ENCODE data around the gene ZDHHC11B. TPM values are rescaled to one million over a fixed set of nuclear protein-coding genes. Genes with fewer than 3 reads are reported as not detected.
"Not testable (repeated sequence)": the region's sequence is repeated elsewhere in the genome, so short reads cannot be mapped to it uniquely, and the experiment has no call there.

ZDHHC11B gene
- total RNA-seq, result under 1 TPM in 1 of 2 experiments, not detected in 1; 0.59 TPM

DNA sequence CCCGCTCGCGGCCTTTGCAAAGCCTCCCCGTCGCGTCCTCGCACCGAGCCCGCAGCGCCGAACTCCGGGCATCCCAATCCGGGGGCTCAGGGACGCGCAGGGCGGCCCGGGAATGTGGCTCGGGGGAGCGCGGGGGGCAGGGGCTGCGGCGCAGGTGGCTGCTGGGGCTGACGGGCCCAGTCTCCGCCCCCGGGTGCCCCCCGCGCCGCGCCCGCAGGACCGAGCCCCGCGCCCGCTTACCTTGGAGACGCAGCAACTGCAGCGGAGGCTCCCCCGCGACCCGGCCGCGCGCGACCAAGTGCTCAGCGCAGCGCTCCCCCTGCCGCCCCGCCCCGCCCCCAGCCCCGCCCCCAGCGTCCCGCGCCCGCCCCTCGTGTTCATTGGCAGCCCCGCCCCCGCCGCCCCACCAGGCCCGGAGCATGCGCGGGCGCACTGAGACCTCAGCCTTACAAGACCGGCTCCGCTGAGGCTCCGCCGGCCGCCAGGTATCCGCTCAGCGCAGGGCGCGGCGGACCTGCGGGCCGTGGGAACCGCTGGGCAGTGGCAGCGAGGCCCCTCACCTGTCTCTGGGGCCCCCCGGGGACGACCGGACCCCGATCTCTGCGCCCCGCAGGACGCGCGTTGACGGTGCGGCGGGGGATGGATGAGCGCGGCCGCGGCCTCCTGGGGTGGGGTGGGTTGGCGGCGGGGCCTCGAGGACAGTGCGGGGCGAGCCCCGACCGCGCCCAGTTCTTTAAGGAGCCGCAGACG lies at the start of gene ZDHHC11B:
TSS of gene ZDHHC11B (minus strand) at position 302 of the 750 bp plus-strand sequence. CDS start 17,810 bp downstream, outside the sequence.
- DNase-seq, result peak; percentile 91
- CTCF ChIA-PET; H3K9me3 Mint-ChIP-seq; POLR2A ChIA-PET; intact Hi-C loops (cut with micrococcal nuclease); H3K36me3 Mint-ChIP-seq (ENCODE audit: low read depth); H3K27me3 Mint-ChIP-seq; H3K27ac Mint-ChIP-seq; H3K4me1 Mint-ChIP-seq (ENCODE audit: low read depth): not testable (repeated sequence)
- peak; percentile 83 for ATAC-seq
- peak within 1 kb of the TSS; percentile 64 for H3K4me3 Mint-ChIP-seq

- ATAC-seq; CTCF ChIA-PET; H3K9me3 Mint-ChIP-seq; H3K27me3 Mint-ChIP-seq; H3K4me3 Mint-ChIP-seq; DNase-seq; H3K4me1 Mint-ChIP-seq (ENCODE audit: low read depth); intact Hi-C loops (cut with micrococcal nuclease); POLR2A ChIA-PET; H3K36me3 Mint-ChIP-seq (ENCODE audit: low read depth); H3K27ac Mint-ChIP-seq: not testable (repeated sequence)
These were observed 49.5 kb upstream of the ZDHHC11B start for GRCh38 chr5:834013-834412.

GRCh38 chr5:828194-828593 lies 43.7 kb upstream of the ZDHHC11B start:
- H3K27me3 Mint-ChIP-seq; H3K27ac Mint-ChIP-seq; POLR2A ChIA-PET; CTCF ChIA-PET; H3K36me3 Mint-ChIP-seq (ENCODE audit: low read depth); H3K4me1 Mint-ChIP-seq (ENCODE audit: low read depth); intact Hi-C loops (cut with micrococcal nuclease); H3K9me3 Mint-ChIP-seq; H3K4me3 Mint-ChIP-seq; DNase-seq; ATAC-seq: not testable (repeated sequence)

- H3K4me3 Mint-ChIP-seq; H3K27ac Mint-ChIP-seq; H3K9me3 Mint-ChIP-seq; DNase-seq; H3K36me3 Mint-ChIP-seq (ENCODE audit: low read depth); H3K27me3 Mint-ChIP-seq; CTCF ChIA-PET; H3K4me1 Mint-ChIP-seq (ENCODE audit: low read depth); POLR2A ChIA-PET; intact Hi-C loops (cut with micrococcal nuclease); ATAC-seq: not testable (repeated sequence)
These were observed 41.0 kb upstream of the ZDHHC11B start for GRCh38 chr5:825544-825943.

- TF ChIP-seq CTCF (IDR thresholded peaks at IDR 0.05), result no peak
- Mint-ChIP-seq H3K27ac (no peak overlapping the region), H3K4me3 (no peak overlapping the region), H3K9me3 (no peaks in the 10 kb centered on the region), H3K27me3 (no peaks in the 10 kb centered on the region), H3K36me3 (ENCODE audit: low read depth) (peaks cover 2% of the 10 kb centered on the region), H3K4me1 (ENCODE audit: low read depth) (no peaks in the 10 kb centered on the region)
- DNase-seq, result no peak
- intact Hi-C loops (cut with micrococcal nuclease), result no loop called here
- ChIA-PET CTCF (no interaction called here), POLR2A (no interaction called here)
- no peak for ATAC-seq
These were observed 37.0 kb upstream of the ZDHHC11B start for GRCh38 chr5:821504-821903.

DNA sequence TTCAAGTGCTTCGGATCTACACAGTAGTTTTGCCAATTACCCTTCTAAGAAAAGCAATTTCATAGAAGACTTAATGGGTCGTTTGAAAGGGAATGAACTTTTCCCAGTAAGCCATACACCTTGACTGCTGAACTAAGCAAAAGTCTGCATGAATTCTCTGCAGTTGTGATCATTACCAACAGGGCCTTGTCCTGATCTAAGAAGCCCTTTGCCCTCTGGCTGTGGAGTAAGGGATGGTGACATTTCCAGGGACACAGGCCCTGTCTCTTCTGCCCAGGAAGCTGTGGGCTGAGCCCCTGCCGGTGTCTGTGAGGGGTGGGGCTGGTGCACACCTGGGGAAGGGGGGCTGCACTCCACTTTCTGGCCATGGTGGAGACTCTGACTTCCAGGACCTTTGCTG lies 35.7 kb upstream of the ZDHHC11B start:
- no peak for TF ChIP-seq CTCF (IDR thresholded peaks at IDR 0.05)
- H3K36me3 Mint-ChIP-seq (ENCODE audit: low read depth), result peaks cover 2% of the 10 kb centered on the region
- no peak for DNase-seq
- intact Hi-C loops (cut with micrococcal nuclease), result no loop called here
- no peak overlapping the region for H3K27ac Mint-ChIP-seq
- H3K9me3 Mint-ChIP-seq, result no peaks in the 10 kb centered on the region
- no peaks in the 10 kb centered on the region for H3K4me1 Mint-ChIP-seq (ENCODE audit: low read depth)
- ChIA-PET POLR2A (no interaction called here), CTCF (no interaction called here)
- no peak overlapping the region for H3K4me3 Mint-ChIP-seq
- H3K27me3 Mint-ChIP-seq, result peaks cover 2% of the 10 kb centered on the region
- ATAC-seq, result no peak

DNA sequence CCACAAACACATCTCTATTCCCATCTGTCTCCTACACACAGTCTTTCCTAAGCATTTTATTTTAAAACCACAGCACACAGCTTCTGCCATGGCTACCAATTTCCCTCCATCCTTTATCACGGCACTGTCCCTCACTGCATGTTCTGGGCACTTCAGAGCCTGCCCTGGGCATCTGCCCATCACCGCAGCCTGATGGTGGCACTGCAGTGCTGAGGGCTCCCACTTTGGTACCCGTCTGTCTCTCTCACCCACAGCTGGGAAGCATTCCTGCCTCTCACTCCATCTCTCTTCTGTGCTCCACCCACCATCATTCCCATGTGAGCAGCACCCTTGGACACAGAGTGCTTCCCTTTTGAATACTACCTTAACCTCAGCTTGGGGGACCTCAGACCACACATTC lies 34.5 kb upstream of the ZDHHC11B start:
- POLR2A ChIA-PET, result no interaction called here
- no peaks in the 10 kb centered on the region for H3K4me1 Mint-ChIP-seq (ENCODE audit: low read depth)
- no peak for TF ChIP-seq CTCF (IDR thresholded peaks at IDR 0.05)
- peaks cover 2% of the 10 kb centered on the region for H3K36me3 Mint-ChIP-seq (ENCODE audit: low read depth)
- H3K4me3 Mint-ChIP-seq, result no peak overlapping the region
- DNase-seq (no peak), ATAC-seq (no peak)
- CTCF ChIA-PET, result no interaction called here
- H3K27me3 Mint-ChIP-seq, result peaks cover 4% of the 10 kb centered on the region
- H3K9me3 Mint-ChIP-seq, result no peaks in the 10 kb centered on the region
- intact Hi-C loops (cut with micrococcal nuclease), result no loop called here
- H3K27ac Mint-ChIP-seq, result no peak overlapping the region

Data from activated CD8-positive, alpha-beta T cell treated with anti-CD3 and anti-CD28 coated beads for 36 hours (primary cell).